Ovary (tissue), 3 donors: ENCODE measurements around the gene RERE.

Experiments used
- CTCF ChIP-seq, 3 donors: fragments of 450-650 bp in 2 of 3; fragments of 200-600 bp in 1 of 3; IDR thresholded peaks; one replicate each; pipeline versions ENCODE4 v1.5.1 to v1.8.0; 2016 to 2022; ENCODE audit warnings: antibody characterized with exemption in 3 of 3, mild to moderate bottlenecking in 1 of 3
- EP300 ChIP-seq: sonication (generic); formaldehyde crosslinking; IDR thresholded peaks from one replicate; pipeline ENCODE4 v1.6.1; 2017; ENCODE audit warnings: antibody characterized with exemption
- POLR2A ChIP-seq: fragments of 450-650 bp; IDR thresholded peaks from one replicate; pipeline ENCODE4 v1.6.1; 2017; ENCODE audit warnings: antibody characterized with exemption, mild to moderate bottlenecking, moderate library complexity
- donor health status: DM: no; HTN: no; CAD: no.

- TF ChIP-seq CTCF (IDR thresholded peaks at IDR 0.05) (no peak), POLR2A (no peak), EP300 (no peak)
Observed at GRCh38 chr1:8858112-8858668, 40.8 kb upstream of the RERE start.
